Muscle of leg (tissue), 11 donors: ENCODE results near the gene SLC24A3. TPM values are rescaled to one million over a fixed set of nuclear protein-coding genes. Genes with fewer than 3 reads are reported as not detected.

Source experiments
- DNase-seq: peaks from one replicate; pipeline ENCODE4 v3.0.0; 2013
- H3K27ac ChIP-seq: one replicate; pipeline ENCODE4 v1.5.1; 2013; ENCODE audit warnings: mild to moderate bottlenecking, low read length, control low read depth
- H3K27me3 ChIP-seq: one replicate; pipeline ENCODE4 v1.6.1; 2013; ENCODE audit warnings: low read length; ENCODE audit not compliant: control insufficient read depth, insufficient read depth
- H3K36me3 ChIP-seq: one replicate; pipeline ENCODE4 v1.6.1; 2013; ENCODE audit warnings: low read length; ENCODE audit not compliant: control insufficient read depth, insufficient read depth
- H3K4me1 ChIP-seq: one replicate; pipeline ENCODE4 v1.6.1; 2013; ENCODE audit warnings: low read length; ENCODE audit not compliant: control insufficient read depth, insufficient read depth
- H3K4me3 ChIP-seq: one replicate; pipeline ENCODE4 v1.5.1; 2013; ENCODE audit warnings: low read length, control low read depth
- H3K9me3 ChIP-seq: replicated peaks from 2 replicates; pipeline ENCODE4 v1.6.1; 2013; ENCODE audit warnings: low read depth, low read length; ENCODE audit not compliant: control insufficient read depth
- WGBS: methylation state at CpG from one replicate; pipeline ENCODE4 v1.1.5; 2013; ENCODE audit warnings: missing lambda C conversion rate; ENCODE audit not compliant: insufficient coverage; 5-methylcytosine and 5-hydroxymethylcytosine counted together
- polyA plus RNA-seq, 8 donors: library from polyadenylated mRNA; unstranded; fragments of 120-200 nt; gene quantifications; one replicate each; pipeline versions ENCODE4 v1.2.1 to v1.2.3, GENCODE V29; 2013; ENCODE audit warnings: inconsistent platforms in 1 of 8, low replicate concordance in 1 of 8; ENCODE audit not compliant: insufficient read length in 8 of 8, insufficient read depth in 1 of 8
- total RNA-seq: library from RNA; stranded (reverse); fragments of 120-200 nt; gene quantifications from one replicate; pipeline ENCODE4 v1.2.4, GENCODE V29; 2013

Gene SLC24A3
- total and polyA plus RNA-seq, 9 donors: 5.9 to 21.6 (median 17.0) TPM

GRCh38 chr20:19268426-19268825 lies 56.0 kb downstream of the SLC24A3 start:
- Histone ChIP-seq H3K27ac (no peak overlapping the region), H3K27me3 (no peaks in the 10 kb centered on the region)
- 90% methylated on average over 2 of the region's 2 CpGs for WGBS

GRCh38 chr20:19269737-19270340 lies 57.4 kb downstream of the SLC24A3 start:
- Histone ChIP-seq H3K4me1 (peaks cover 7% of the 10 kb centered on the region), H3K36me3 (no peaks in the 10 kb centered on the region), H3K9me3 (no peaks in the 10 kb centered on the region), H3K27me3 (no peaks in the 10 kb centered on the region), H3K27ac (no peak overlapping the region), H3K4me3 (no peak overlapping the region)
- 90% methylated on average over 4 of the region's 8 CpGs for WGBS
- no peak for DNase-seq

More at GRCh38 chr20:19268426-19268825, 56.0 kb downstream of the SLC24A3 start:
- Histone ChIP-seq H3K4me3 (no peak overlapping the region), H3K4me1 (peaks cover 3% of the 10 kb centered on the region), H3K36me3 (no peaks in the 10 kb centered on the region), H3K9me3 (no peaks in the 10 kb centered on the region)
- DNase-seq: no peak

DNA sequence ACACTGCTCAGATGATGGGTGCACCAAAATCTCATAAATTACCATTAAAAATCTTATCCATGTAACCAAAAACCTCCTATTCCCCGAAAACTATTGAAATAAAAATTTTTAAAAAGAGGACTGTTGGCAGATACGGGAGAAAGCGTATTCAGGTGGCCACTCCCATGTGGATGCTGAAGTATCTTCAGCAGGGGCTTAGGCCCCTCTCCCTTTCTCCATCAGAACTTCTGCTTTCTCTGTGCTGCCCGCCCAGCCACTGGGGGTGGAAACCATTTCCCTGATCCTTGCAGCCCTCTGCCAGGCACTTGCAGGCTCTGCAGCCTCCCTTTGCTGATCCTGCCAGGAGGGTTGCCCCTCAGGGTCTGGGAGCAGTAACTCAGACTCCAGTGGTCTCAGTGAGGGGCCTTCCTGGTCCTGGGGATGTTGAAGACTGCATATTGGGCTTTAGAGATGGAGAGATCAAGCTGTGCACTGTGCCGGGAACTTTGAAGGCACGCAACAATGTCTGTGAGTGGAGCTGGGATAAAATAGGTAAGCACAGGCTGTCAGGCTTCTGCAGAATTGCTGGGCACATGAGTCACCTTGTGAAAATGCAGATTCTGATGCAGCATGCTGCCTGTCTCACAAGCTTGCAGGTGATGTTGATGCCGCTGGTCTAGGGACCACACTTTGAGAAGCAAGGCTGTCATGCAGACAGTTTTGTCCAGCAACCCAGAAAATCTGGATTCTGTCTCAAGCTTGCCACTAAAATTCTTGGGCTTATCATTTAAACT lies 59.6 kb downstream of the SLC24A3 start:
- H3K4me1 ChIP-seq: peaks cover 20% of the 10 kb centered on the region
- H3K27me3 ChIP-seq: no peaks in the 10 kb centered on the region
- DNase-seq: no peak
- H3K9me3 ChIP-seq: no peaks in the 10 kb centered on the region
- no peak overlapping the region for H3K27ac ChIP-seq
- WGBS: 86% methylated on average over 4 of the region's 7 CpGs
- no peaks in the 10 kb centered on the region for H3K36me3 ChIP-seq
- H3K4me3 ChIP-seq: no peak overlapping the region

DNA sequence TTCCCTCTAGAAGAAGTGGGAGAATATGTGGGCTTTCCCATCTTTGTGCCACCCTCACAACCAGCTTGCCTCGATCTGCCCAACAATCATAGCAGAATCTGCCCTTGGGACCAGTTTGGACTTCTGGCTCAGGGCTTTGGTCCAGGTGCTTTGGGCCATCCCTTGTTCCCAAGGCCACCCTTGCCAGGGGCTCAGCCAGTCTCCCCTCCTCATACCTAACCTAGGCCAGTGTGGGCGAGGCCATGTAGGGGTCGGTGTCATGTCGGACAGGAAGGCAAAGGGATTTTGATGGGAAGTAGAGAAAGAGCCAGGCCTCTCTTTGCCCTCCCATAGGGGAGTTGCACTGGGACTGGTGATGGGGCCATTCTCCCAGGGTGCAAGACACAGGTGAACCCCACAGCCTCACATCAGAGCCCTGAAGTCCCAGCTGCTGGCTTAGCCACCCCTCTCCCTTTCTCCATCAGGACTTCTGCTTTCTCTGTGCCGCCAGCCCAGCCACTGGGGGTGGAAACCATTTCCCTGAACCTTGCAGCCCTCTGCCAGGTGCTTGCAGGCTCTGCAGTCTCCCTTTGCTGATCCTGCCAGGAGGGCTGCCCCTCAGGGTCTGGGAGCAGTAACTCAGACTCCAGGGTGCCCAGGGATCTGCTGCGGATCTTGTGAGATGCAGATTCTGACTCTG lies 60.7 kb downstream of the SLC24A3 start:
- Histone ChIP-seq H3K4me1 (peaks cover 20% of the 10 kb centered on the region), H3K27ac (no peak overlapping the region), H3K36me3 (no peaks in the 10 kb centered on the region), H3K9me3 (no peaks in the 10 kb centered on the region), H3K4me3 (no peak overlapping the region), H3K27me3 (no peaks in the 10 kb centered on the region)
- WGBS: 76% methylated on average over 2 of the region's 6 CpGs
- no peak for DNase-seq

DNA sequence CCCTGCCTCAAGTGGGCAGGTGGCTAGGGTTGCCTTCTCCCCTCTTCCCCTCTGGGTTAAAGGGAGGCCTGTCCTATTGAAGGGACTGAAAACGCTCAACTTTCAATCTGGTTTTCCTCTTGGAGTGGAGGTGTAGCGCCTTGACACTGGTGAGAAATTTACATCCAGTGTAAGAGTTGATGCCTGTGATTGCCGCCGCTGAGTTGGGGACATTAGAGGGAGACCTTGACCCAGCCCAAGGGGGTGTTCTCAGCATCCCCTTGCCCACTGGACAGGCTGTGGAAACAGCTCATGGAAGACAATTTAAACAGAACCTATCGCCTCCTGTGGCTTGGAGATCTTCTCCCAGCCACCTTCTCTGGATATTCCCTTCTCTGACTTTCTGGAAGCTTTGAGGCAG lies 61.6 kb downstream of the SLC24A3 start:
- no peaks in the 10 kb centered on the region for H3K36me3 ChIP-seq
- no peak overlapping the region for H3K4me3 ChIP-seq
- H3K27me3 ChIP-seq: no peaks in the 10 kb centered on the region
- WGBS: 100% methylated on average over 2 of the region's 5 CpGs
- no peaks in the 10 kb centered on the region for H3K9me3 ChIP-seq
- peaks cover 20% of the 10 kb centered on the region for H3K4me1 ChIP-seq
- H3K27ac ChIP-seq: no peak overlapping the region
- DNase-seq: no peak

DNA sequence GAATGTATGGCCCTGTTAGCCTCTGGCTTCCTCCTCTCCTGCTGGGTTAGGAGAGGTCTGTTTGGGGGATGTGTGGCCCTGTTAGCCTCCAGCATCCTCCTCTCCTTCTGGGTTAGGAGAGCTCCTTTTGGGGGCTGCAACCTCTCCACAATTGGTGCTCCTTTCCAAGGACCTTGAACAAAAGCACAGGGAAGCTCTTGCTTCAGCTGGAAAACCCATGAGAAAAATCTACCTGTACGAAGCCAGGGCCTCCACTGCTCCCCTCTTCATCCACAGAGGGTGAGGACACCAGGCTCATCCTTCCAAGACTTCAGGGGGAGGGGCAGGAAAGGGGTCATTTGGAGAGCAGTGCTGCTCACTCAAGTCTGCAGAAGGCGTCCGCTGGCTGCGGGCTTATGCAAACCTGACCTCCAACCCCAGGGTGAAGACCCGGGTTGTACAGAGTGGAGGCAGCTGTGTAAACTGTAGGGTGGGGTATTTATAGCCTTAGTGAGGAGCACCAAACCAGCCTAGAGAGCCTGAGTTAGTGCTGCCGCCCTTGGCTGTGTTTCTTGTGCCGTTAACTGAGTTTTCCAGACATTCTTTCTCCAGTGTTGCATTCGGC lies 62.1 kb downstream of the SLC24A3 start:
- Histone ChIP-seq H3K4me3 (no peak overlapping the region), H3K9me3 (no peaks in the 10 kb centered on the region), H3K27ac (no peak overlapping the region), H3K4me1 (peaks cover 20% of the 10 kb centered on the region), H3K36me3 (no peaks in the 10 kb centered on the region), H3K27me3 (no peaks in the 10 kb centered on the region)
- DNase-seq: peak; percentile 78
- WGBS: 58% methylated on average over 5 of the region's 8 CpGs

DNA sequence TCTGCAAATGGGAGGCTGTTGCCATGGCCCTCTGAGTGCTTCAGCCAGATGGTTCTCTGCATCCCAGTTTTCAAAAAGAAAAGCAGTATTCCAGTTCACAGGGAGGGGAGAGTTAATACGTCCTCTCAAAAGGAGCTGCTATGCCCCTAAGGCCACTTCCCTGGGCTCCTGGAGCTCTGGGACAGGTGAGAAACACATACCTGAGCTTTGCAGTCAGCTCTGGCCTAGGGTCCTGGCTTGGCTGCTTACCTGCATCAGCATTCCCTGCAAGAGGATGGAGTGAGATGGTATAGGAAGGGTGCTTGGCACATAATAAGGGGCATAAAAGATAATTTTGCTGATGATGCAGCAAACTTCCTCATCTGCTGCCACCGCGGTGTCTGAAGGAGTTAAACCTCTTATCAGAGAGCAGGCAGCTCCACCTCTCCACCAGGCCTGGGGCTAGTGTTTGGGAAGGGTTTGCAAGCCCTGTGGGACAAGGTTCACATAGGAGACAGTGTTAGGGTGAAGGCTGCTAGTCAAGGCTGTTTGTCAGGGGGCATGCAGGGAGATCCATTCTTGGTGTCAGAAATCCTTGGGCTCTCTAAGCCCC lies 62.7 kb downstream of the SLC24A3 start:
- Histone ChIP-seq H3K4me3 (no peak overlapping the region), H3K27me3 (no peaks in the 10 kb centered on the region), H3K27ac (peak overlapping the region; percentile 60), H3K9me3 (no peaks in the 10 kb centered on the region), H3K36me3 (no peaks in the 10 kb centered on the region), H3K4me1 (peaks cover 20% of the 10 kb centered on the region)
- WGBS: 70% methylated on average over 3 of the region's 3 CpGs
- no peak for DNase-seq

- H3K4me3 ChIP-seq: no peak overlapping the region
- no peaks in the 10 kb centered on the region for H3K36me3 ChIP-seq
- H3K9me3 ChIP-seq: no peaks in the 10 kb centered on the region
- DNase-seq: peak; percentile 97
- H3K4me1 ChIP-seq: peaks cover 20% of the 10 kb centered on the region
- WGBS: 18% methylated on average over 5 of the region's 7 CpGs
- peak overlapping the region; percentile 60 for H3K27ac ChIP-seq
- no peaks in the 10 kb centered on the region for H3K27me3 ChIP-seq
These were observed 63.2 kb downstream of the SLC24A3 start for GRCh38 chr20:19275630-19276071.

DNA sequence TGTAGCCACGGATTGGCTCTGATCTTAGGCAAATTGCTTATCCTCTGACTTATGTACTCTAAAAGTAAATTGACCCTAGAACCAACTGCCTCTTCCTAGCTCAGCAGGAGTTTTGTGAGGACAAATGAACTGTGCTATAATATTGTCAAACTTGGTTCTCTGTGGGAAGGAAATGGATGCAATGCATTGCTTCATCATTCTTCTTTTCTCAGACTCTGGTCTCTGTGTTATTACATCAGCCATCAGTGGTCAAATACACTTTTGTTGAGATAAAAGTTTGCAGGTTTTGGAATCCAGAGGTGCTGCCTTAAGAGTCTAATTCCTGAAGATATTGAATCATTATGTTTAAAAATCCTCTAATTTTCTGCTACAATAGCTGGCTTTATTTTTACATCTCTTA lies 64.9 kb downstream of the SLC24A3 start:
- H3K27me3 ChIP-seq: no peaks in the 10 kb centered on the region
- H3K4me1 ChIP-seq: peaks cover 20% of the 10 kb centered on the region
- no CpG with 5 or more reads among the region's 1 CpG for WGBS
- H3K27ac ChIP-seq: no peak overlapping the region
- H3K9me3 ChIP-seq: no peaks in the 10 kb centered on the region
- H3K4me3 ChIP-seq: no peak overlapping the region
- no peak for DNase-seq
- no peaks in the 10 kb centered on the region for H3K36me3 ChIP-seq
